Panc1 (cell line): Measurements from ENCODE around the gene CRTC1. TPM values are rescaled to one million over a fixed set of nuclear protein-coding genes. Genes with fewer than 3 reads are reported as not detected.
A peak's percentile ranks its signal among the peaks of the same experiment; 100 is the strongest.

Experiments used
- ATAC-seq: fragments of 200-7000 bp; cut with Tn5 transposase; 2 replicates; pipeline ENCODE4 v1.9.1; 2020; ENCODE audit warnings: mild to moderate bottlenecking, moderate library complexity
- BruUV-seq: library from RNA; stranded (reverse); fragments of 400-500 nt; replicated peaks from 2 replicates; lab custom pipeline; 2021; lab: Mats Ljungman, UMichigan
- CTCF ChIA-PET: fragments of 300-600 bp; sonication (Branson Sonifier 250); formaldehyde crosslinking; loops from one replicate; lab custom pipeline; 2022; ENCODE audit warnings: antibody characterized with exemption; lab: Charles Lee
- POLR2A ChIA-PET: fragments of 300-600 bp; sonication (Branson Sonifier 250); formaldehyde crosslinking; loops from one replicate; lab custom pipeline; 2022; ENCODE audit warnings: antibody characterized with exemption; lab: Charles Lee
- DNase-seq: peaks from one replicate; pipeline ENCODE4 v3.0.0-alpha.2; 2010; ENCODE audit warnings: low read depth, low spot score
- H3K27ac ChIP-seq: 2 replicates; pipeline ENCODE4 v1.5.1; 2011; ENCODE audit warnings: mild to moderate bottlenecking, low read length, inconsistent platforms
- H3K27me3 ChIP-seq: fragments of 200-500 bp; sonication (Bioruptor generic); 2 replicates; pipeline ENCODE4 v1.6.0; 2014; ENCODE audit warnings: low read length, inconsistent platforms; ENCODE audit not compliant: control insufficient read depth, insufficient read depth
- H3K36me3 ChIP-seq: fragments of 200-500 bp; sonication (Bioruptor generic); 2 replicates; pipeline ENCODE4 v1.5.1; 2014; ENCODE audit warnings: inconsistent platforms, mild to moderate bottlenecking, low read length, moderate library complexity; ENCODE audit not compliant: control insufficient read depth, insufficient read depth
- H3K4me1 ChIP-seq: 2 replicates; pipeline ENCODE4 v1.5.1; 2011; ENCODE audit warnings: inconsistent platforms, mild to moderate bottlenecking, low read length, moderate library complexity; ENCODE audit not compliant: control insufficient read depth, insufficient read depth
- H3K4me3 ChIP-seq, 2 experiments: 2 replicates each; pipeline ENCODE4 v1.5.1; 2011 to 2012; ENCODE audit warnings: low read depth in 2 of 2, low read length in 2 of 2, mild to moderate bottlenecking in 2 of 2, inconsistent platforms in 1 of 2, moderate library complexity in 1 of 2
- H3K9me3 ChIP-seq: fragments of 200-500 bp; sonication (Bioruptor generic); 2 replicates; pipeline ENCODE4 v1.5.1; 2014; ENCODE audit warnings: low read depth, mild to moderate bottlenecking, inconsistent platforms, low read length, moderate library complexity; ENCODE audit not compliant: control insufficient read depth, insufficient read depth
- POLR2AphosphoS5 ChIP-seq: IDR thresholded peaks from 2 replicates; pipeline ENCODE4 v1.6.1; 2012; ENCODE audit warnings: mild to moderate bottlenecking, low read depth, low read length, moderate library complexity
- SIN3A ChIP-seq: IDR thresholded peaks from 2 replicates; pipeline ENCODE4 v1.6.1; 2012; ENCODE audit warnings: low read depth, mild to moderate bottlenecking, low read length, moderate library complexity, borderline replicate concordance; ENCODE audit not compliant: insufficient read depth
- TCF7L2 ChIP-seq: IDR thresholded peaks from 2 replicates; pipeline ENCODE4 v1.6.1; 2011; ENCODE audit warnings: mild to moderate bottlenecking, low read depth, low read length, inconsistent platforms
- in situ Hi-C: cut with HindIII; loops from 2 replicates; pipeline ENCODE4 v1.10.0; 2016; ENCODE audit warnings: low sequenced_read_pairs, low pct_unique_long_range_greater_than_20kb
- intact Hi-C: fragments of 100-400 bp; cut with micrococcal nuclease; formaldehyde crosslinking; loops from one replicate; pipeline ENCODE4 v1.10.0; 2022; ENCODE audit not compliant: unreplicated experiment
- total RNA-seq: library from RNA; stranded (reverse); gene quantifications from one replicate; pipeline ENCODE4 v1.2.1, GENCODE V29; 2021; ENCODE audit not compliant: unreplicated experiment
- TF ChIP-seq, protein P1 (sequence below): fragments of 450-650 bp; IDR thresholded peaks from 2 replicates; pipeline ENCODE4 v1.5.1; 2017; ENCODE audit warnings: mild to moderate bottlenecking
- TF ChIP-seq, protein P2 (sequence below), 2 experiments: IDR thresholded peaks; 2 replicates each; pipeline ENCODE4 v1.6.1; 2011 to 2012; ENCODE audit warnings: low read depth in 2 of 2, control low read depth in 1 of 2, low read length in 1 of 2, mild to moderate bottlenecking in 1 of 2, moderate library complexity in 1 of 2; ENCODE audit not compliant: insufficient read depth in 1 of 2

CRTC1 gene
- total RNA-seq, 1 experiment from 2014 or later = 18.2 TPM

DNA sequence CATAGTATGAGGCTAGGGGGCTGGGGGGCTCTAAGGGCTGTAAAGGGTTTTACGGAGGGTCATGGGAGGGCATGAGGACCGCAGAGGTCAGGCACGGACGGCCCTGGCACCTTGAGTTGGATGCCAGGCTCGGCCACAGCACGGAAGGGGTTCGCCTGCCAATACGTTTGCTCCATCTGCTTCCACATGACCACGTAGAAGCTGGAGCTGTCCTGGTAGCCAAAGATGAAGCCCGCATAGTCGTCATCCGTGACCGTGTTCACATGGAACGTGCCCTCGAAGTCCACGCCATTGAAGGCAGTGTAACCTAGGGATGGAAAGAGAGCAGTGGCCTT, 101.3 kb downstream of the CRTC1 start:
- no peaks in the 10 kb centered on the region for H3K9me3 ChIP-seq
- no peaks in the 10 kb centered on the region for H3K4me1 ChIP-seq
- DNase-seq (no peak), ATAC-seq (no peak)
- in situ Hi-C loops = no loop called here
- no peaks in the 10 kb centered on the region for H3K36me3 ChIP-seq
- ChIA-PET CTCF (no interaction called here), POLR2A (no interaction called here)
- no peak for TF ChIP-seq TCF7L2
- BruUV-seq = no TSS peak
- H3K27me3 ChIP-seq = no peaks in the 10 kb centered on the region; the same call in 1 of the 2 replicates
- H3K27ac ChIP-seq = no peak overlapping the region
- intact Hi-C loops = loop anchor here (10.0 kb wide), 1 partner anchor 60 kb away; no protein-coding TSS in a partner anchor
- H3K4me3 ChIP-seq = 0 out of 4 replicates have a peak overlapping the region, but pooled peaks of 1 of the 2 experiments have one; percentile 14

DNA sequence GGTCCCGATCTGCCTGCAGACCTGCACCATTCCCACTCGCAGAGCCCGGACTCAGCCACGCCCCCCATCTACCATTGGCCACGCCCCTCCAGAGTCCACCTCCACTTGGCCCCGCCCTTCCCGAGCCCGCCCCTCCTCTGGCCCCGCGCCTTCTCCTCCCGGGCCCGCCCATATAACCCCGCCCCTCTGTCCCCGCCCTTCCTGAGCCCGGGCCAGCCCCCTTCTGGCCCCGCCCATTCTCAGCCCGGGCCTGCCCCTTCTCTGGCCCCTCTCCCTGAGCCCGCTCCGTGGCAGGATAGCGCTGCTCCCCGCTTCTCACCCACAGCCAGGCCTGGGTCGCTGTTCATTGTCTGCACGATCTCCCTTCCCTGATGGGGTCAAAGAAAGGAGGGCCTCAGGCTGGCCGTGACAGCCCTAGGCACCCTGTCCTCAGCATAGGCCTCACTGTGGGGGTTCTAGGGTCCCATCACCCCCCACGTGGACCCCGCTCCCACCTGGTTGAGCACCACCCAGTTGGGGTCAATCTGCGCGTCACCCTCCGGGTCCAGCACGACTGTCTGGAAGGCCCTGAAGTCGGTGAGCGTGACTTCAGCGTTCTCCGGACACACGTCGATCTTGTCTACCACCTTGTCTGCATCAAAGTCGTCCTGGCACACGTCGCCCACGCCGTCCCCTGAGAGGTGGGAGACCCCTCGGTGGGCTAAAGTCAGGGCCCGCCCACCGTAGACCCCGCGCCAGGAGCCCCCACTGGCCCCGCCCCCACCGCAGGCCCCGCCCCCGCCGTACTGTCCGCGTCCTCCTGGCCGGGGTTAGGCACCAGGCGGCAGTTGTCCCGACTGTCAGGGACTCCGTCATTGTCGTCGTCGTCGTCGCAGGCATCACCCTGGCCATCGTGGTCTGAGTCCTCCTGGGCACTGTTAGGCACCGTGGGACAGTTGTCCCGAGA, 102.0 kb downstream of the CRTC1 start:
- no peak overlapping the region for H3K27ac ChIP-seq
- H3K27me3 ChIP-seq = no peaks in the 10 kb centered on the region; the same call in 1 of the 2 replicates
- no peaks in the 10 kb centered on the region for H3K4me1 ChIP-seq
- ATAC-seq = peak; percentile 71
- TF ChIP-seq POLR2AphosphoS5 (no peak), SIN3A (no peak), TCF7L2 (no peak)
- TF ChIP-seq, protein P1, sequence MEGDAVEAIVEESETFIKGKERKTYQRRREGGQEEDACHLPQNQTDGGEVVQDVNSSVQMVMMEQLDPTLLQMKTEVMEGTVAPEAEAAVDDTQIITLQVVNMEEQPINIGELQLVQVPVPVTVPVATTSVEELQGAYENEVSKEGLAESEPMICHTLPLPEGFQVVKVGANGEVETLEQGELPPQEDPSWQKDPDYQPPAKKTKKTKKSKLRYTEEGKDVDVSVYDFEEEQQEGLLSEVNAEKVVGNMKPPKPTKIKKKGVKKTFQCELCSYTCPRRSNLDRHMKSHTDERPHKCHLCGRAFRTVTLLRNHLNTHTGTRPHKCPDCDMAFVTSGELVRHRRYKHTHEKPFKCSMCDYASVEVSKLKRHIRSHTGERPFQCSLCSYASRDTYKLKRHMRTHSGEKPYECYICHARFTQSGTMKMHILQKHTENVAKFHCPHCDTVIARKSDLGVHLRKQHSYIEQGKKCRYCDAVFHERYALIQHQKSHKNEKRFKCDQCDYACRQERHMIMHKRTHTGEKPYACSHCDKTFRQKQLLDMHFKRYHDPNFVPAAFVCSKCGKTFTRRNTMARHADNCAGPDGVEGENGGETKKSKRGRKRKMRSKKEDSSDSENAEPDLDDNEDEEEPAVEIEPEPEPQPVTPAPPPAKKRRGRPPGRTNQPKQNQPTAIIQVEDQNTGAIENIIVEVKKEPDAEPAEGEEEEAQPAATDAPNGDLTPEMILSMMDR = no peak
- TF ChIP-seq, protein P2, sequence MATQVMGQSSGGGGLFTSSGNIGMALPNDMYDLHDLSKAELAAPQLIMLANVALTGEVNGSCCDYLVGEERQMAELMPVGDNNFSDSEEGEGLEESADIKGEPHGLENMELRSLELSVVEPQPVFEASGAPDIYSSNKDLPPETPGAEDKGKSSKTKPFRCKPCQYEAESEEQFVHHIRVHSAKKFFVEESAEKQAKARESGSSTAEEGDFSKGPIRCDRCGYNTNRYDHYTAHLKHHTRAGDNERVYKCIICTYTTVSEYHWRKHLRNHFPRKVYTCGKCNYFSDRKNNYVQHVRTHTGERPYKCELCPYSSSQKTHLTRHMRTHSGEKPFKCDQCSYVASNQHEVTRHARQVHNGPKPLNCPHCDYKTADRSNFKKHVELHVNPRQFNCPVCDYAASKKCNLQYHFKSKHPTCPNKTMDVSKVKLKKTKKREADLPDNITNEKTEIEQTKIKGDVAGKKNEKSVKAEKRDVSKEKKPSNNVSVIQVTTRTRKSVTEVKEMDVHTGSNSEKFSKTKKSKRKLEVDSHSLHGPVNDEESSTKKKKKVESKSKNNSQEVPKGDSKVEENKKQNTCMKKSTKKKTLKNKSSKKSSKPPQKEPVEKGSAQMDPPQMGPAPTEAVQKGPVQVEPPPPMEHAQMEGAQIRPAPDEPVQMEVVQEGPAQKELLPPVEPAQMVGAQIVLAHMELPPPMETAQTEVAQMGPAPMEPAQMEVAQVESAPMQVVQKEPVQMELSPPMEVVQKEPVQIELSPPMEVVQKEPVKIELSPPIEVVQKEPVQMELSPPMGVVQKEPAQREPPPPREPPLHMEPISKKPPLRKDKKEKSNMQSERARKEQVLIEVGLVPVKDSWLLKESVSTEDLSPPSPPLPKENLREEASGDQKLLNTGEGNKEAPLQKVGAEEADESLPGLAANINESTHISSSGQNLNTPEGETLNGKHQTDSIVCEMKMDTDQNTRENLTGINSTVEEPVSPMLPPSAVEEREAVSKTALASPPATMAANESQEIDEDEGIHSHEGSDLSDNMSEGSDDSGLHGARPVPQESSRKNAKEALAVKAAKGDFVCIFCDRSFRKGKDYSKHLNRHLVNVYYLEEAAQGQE (IDR thresholded peaks at IDR 0.05; ENCODE audit: insufficient read depth in 1 of 2, low read depth in 2 of 2, low read length in 1 of 2) = no peak
- H3K4me3 ChIP-seq = peak overlapping the region; percentile 30 to 59
- CTCF ChIA-PET = interaction anchor here (0.6 kb wide), 1 partner anchor 20 kb away, joined by 6 read pairs; no protein-coding TSS in a partner anchor
- POLR2A ChIA-PET = no interaction called here
- BruUV-seq = no TSS peak
- intact Hi-C loops = loop anchor here (10.0 kb wide), 1 partner anchor 59 kb away; no protein-coding TSS in a partner anchor
- no peaks in the 10 kb centered on the region for H3K9me3 ChIP-seq
- DNase-seq = no peak
- in situ Hi-C loops = no loop called here
- H3K36me3 ChIP-seq = no peaks in the 10 kb centered on the region
